ENCODE results near the gene KIAA0232. TPM values are rescaled to one million over a fixed set of nuclear protein-coding genes. Genes with fewer than 3 reads are reported as not detected.
"Not testable (repeated sequence)": the region's sequence is repeated elsewhere in the genome, so short reads cannot be mapped to it uniquely, and the experiment has no call there.

KIAA0232 gene
- total and polyA plus RNA-seq, 9 of the 15 experiments (the other 6 are each of a cell fraction or from before 2014, with no cell fraction given): 3.5 to 17.4 (median 13.0) TPM

DNA sequence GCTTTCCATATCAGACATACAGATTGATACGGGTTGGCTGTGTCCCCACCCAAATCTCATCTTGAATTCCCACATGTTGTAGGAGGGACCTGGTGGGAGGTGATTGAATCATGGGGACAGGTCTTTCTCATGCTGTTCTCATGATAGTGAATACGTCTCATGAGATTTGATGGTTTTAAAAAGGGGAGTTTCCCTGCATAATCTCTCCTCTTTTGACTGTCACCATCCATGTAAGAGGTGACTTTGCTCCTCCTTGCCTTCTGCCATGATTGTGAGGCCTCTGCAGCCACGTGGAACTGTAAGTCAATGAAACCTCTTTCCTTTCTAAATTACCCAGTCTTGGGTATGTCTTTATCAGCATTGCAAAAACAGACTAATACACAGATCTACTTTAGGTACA lies 9.3 kb downstream of the KIAA0232 start:
- H3K4me2 ChIP-seq (ENCODE audit: insufficient read depth, low read length); in situ Hi-C loops (cut with MboI); H3K27me3 ChIP-seq (ENCODE audit: control insufficient read depth in 2 of 2, insufficient read depth in 2 of 2, low read length in 2 of 2); FAIRE-seq; H3K27ac ChIP-seq (ENCODE audit: extremely low read depth, low read depth, low read length); H3K9me1 ChIP-seq (ENCODE audit: control insufficient read depth, insufficient read depth, low read length); H3K4me3 ChIP-seq; H3K9me3 ChIP-seq (replicated peaks; ENCODE audit: control insufficient read depth, insufficient read depth, low read depth, low read length); intact Hi-C loops (cut with micrococcal nuclease); H3K9ac ChIP-seq (ENCODE audit: insufficient read depth in 1 of 2, low read depth in 2 of 2, low read length in 2 of 2); CTCF ChIA-PET (ENCODE audit: low intra/inter-chr PET ratio); DNase-seq (ENCODE audit: extremely low read depth in 1 of 4, low spot score in 3 of 4); ATAC-seq; BruUV-seq (replicated peaks); H2AFZ ChIP-seq (ENCODE audit: low read depth, low read length): not testable (repeated sequence)
- TF ChIP-seq ZNF431 (CRISPR knock-in tag; IDR thresholded peaks at IDR 0.05): peak; percentile 95
- peak; percentile 54 for TF ChIP-seq CBFA2T3 (IDR thresholded peaks at IDR 0.05)
- peak; percentile 26; the same call in 1 of the 2 replicates for TF ChIP-seq CC2D1A (IDR thresholded peaks at IDR 0.05)
- TF ChIP-seq TAL1 (IDR thresholded peaks at IDR 0.05): peak; percentile 17; the same call in 1 of the 2 replicates
- TF ChIP-seq CBX3 (IDR thresholded peaks at IDR 0.05; ENCODE audit: borderline replicate concordance in 1 of 2, low read length in 2 of 2): peak in 1 of 2 experiments; percentile 40; a peak in 1 of 3 replicates
- peak; percentile 33 to 44; a peak in 2 of 4 replicates for TF ChIP-seq TRIM24 (IDR thresholded peaks at IDR 0.05)
- TF ChIP-seq ZNF766 (CRISPR knock-in tag; conservative IDR thresholded peaks at IDR 0.05): 0 out of 2 replicates have a peak, but pooled peaks have one; percentile 32
- Histone ChIP-seq H3K4me1 (replicated peaks in 1 of 2; ENCODE audit: control insufficient read depth in 2 of 2, insufficient read depth in 2 of 2, low read length in 2 of 2) (peaks cover 13 to 24% of the 10 kb centered on the region in 2 experiments), H4K20me1 (replicated peaks; ENCODE audit: control insufficient read depth, insufficient read depth, low read length) (peaks cover 29% of the 10 kb centered on the region), H3K79me2 (ENCODE audit: control insufficient read depth, insufficient read depth, low read length) (peaks cover 100% of the 10 kb centered on the region), H3K36me3 (ENCODE audit: control insufficient read depth, insufficient read depth, low read length) (peaks cover 51% of the 10 kb centered on the region)
- POLR2A ChIA-PET: interaction anchor here (2.6 kb wide), 1 partner anchor 8 kb away, joined by 14 read pairs; no protein-coding TSS in a partner anchor
- WGBS (ENCODE audit: insufficient coverage, low coverage, missing lambda C conversion rate): 54% methylated on average over 3 of the region's 3 CpGs

Data from K562 (cell line).